Tibial nerve (tissue), 4 donors: ENCODE data around the gene TLR6. TPM values are rescaled to one million over a fixed set of nuclear protein-coding genes. Genes with fewer than 3 reads are reported as not detected.

Experiments used
- DNase-seq, 2 donors: peaks; one replicate each; pipeline ENCODE4 v3.0.0-alpha.2; 2019; ENCODE audit warnings: low spot score in 2 of 2
- H3K27ac ChIP-seq, 4 donors: fragments of 200-600 bp; sonication (generic) in 3 of 4; one replicate each; pipeline ENCODE4 v1.5.1; 2017 to 2019; ENCODE audit warnings: mild to moderate bottlenecking in 1 of 4
- H3K27me3 ChIP-seq, 2 donors: fragments of 200-600 bp; sonication (generic) in 1 of 2; one replicate each; pipeline versions ENCODE4 v1.5.1 to v1.6.0; 2017 to 2019
- H3K36me3 ChIP-seq, 3 donors: fragments of 200-600 bp; sonication (generic); one replicate each; pipeline ENCODE4 v1.5.1; 2018 to 2019
- H3K4me1 ChIP-seq, 4 donors: fragments of 200-600 bp; sonication (generic) in 3 of 4; one replicate each; pipeline ENCODE4 v1.5.1; 2017 to 2019
- H3K4me3 ChIP-seq, 4 donors: fragments of 200-600 bp; sonication (generic) in 3 of 4; one replicate each; pipeline ENCODE4 v1.5.1; 2017 to 2019; ENCODE audit warnings: mild to moderate bottlenecking in 1 of 4, moderate library complexity in 1 of 4
- H3K9me3 ChIP-seq, 4 donors: fragments of 200-600 bp; sonication (generic) in 3 of 4; one replicate each; pipeline ENCODE4 v1.5.1; 2017 to 2019
- CTCF ChIP-seq, 5 experiments: fragments of 200-600 bp in 3 of 5; fragments of 450-650 bp in 2 of 5; sonication (generic) in 3 of 5; IDR thresholded peaks; one replicate each; pipeline ENCODE4 v1.5.1; 2016 to 2019; ENCODE audit warnings: antibody characterized with exemption in 5 of 5, mild to moderate bottlenecking in 3 of 5, moderate library complexity in 2 of 5
- EP300 ChIP-seq, 2 donors: sonication (generic); formaldehyde crosslinking; IDR thresholded peaks; one replicate each; pipeline ENCODE4 v1.6.1; 2017; ENCODE audit warnings: antibody characterized with exemption in 2 of 2, mild to moderate bottlenecking in 1 of 2
- POLR2A ChIP-seq, 2 donors: fragments of 450-650 bp; IDR thresholded peaks; one replicate each; pipeline ENCODE4 v1.6.1; 2017; ENCODE audit warnings: antibody characterized with exemption in 2 of 2, mild to moderate bottlenecking in 2 of 2, moderate library complexity in 2 of 2
- WGBS, 2 donors: methylation state at CpG; one replicate each; pipeline ENCODE4 v1.1.5; 2018; 5-methylcytosine and 5-hydroxymethylcytosine counted together
- total RNA-seq, 4 donors: library from RNA; depleted of rRNA; stranded (reverse); fragments of >200 nt; gene quantifications; one replicate each; pipeline ENCODE4 v1.1.0, GENCODE V29; 2016

The TLR6 gene
- total RNA-seq, 4 donors from 2014 or later, result 4.2 to 8.6 (median 5.2) TPM

- Histone ChIP-seq H3K9me3 (no peaks in the 10 kb centered on the region), H3K36me3 (peaks cover 0 to 46% (median 0%) of the 10 kb centered on the region in 3 donors), H3K4me3 (no peak overlapping the region), H3K27me3 (no peaks in the 10 kb centered on the region), H3K27ac (peak overlapping the region in 2 of 4 donors; percentile 83 to 92), H3K4me1 (peaks cover 0 to 42% (median 14%) of the 10 kb centered on the region in 4 donors)
- WGBS, 2 donors, result 78 to 81% methylated on average over 10 of the region's 10 CpGs
- TF ChIP-seq EP300 (IDR thresholded peaks at IDR 0.05) (no peak), POLR2A (IDR thresholded peaks at IDR 0.05) (no peak), CTCF (IDR thresholded peaks at IDR 0.05) (no peak)
- no peak for DNase-seq
Observed at GRCh38 chr4:38891051-38891983, 34.7 kb upstream of the TLR6 start.

GRCh38 chr4:38889143-38889542 is 32.5 kb upstream of the TLR6 start:
- Histone ChIP-seq H3K27me3 (no peaks in the 10 kb centered on the region), H3K4me3 (peak overlapping the region in 2 of 4 donors; percentile 9 to 30), H3K27ac (peak overlapping the region; percentile 37 to 92 (median 72)), H3K36me3 (peaks cover 0 to 34% (median 0%) of the 10 kb centered on the region in 3 donors), H3K9me3 (no peaks in the 10 kb centered on the region), H3K4me1 (peaks cover 0 to 34% (median 10%) of the 10 kb centered on the region in 4 donors)
- TF ChIP-seq CTCF (IDR thresholded peaks at IDR 0.05), result no peak
- peak in 1 of 2 donors; percentile 23 for TF ChIP-seq EP300 (IDR thresholded peaks at IDR 0.05)
- 45 to 47% methylated on average over 1 of the region's 1 CpG for WGBS, 2 donors
- DNase-seq, result no peak

- WGBS, 2 donors, result 98 to 99% methylated on average over 4 of the region's 4 CpGs
- TF ChIP-seq EP300 (IDR thresholded peaks at IDR 0.05) (no peak), POLR2A (IDR thresholded peaks at IDR 0.05) (no peak), CTCF (IDR thresholded peaks at IDR 0.05) (no peak)
Observed at GRCh38 chr4:38884254-38884653, 27.6 kb upstream of the TLR6 start.

GRCh38 chr4:38876636-38877035 is 20.0 kb upstream of the TLR6 start:
- no peak overlapping the region for H3K4me3 ChIP-seq
- WGBS, 2 donors, result 89 to 93% methylated on average over 2 of the region's 2 CpGs
- no peaks in the 10 kb centered on the region for H3K27me3 ChIP-seq
- peaks cover 0 to 36% (median 9%) of the 10 kb centered on the region in 4 donors for H3K4me1 ChIP-seq
- H3K27ac ChIP-seq, result no peak overlapping the region
- TF ChIP-seq CTCF (IDR thresholded peaks at IDR 0.05), result no peak
- no peak for TF ChIP-seq POLR2A (IDR thresholded peaks at IDR 0.05)
- TF ChIP-seq EP300 (IDR thresholded peaks at IDR 0.05), result no peak
- DNase-seq, result no peak
- peaks cover 0 to 52% (median 4%) of the 10 kb centered on the region in 3 donors for H3K36me3 ChIP-seq
- H3K9me3 ChIP-seq, result no peaks in the 10 kb centered on the region

More at GRCh38 chr4:38884254-38884653, 27.6 kb upstream of the TLR6 start:
- Histone ChIP-seq H3K4me1 (peaks cover 0 to 11% (median 0%) of the 10 kb centered on the region in 4 donors), H3K9me3 (no peaks in the 10 kb centered on the region), H3K27me3 (no peaks in the 10 kb centered on the region), H3K36me3 (peaks cover 0 to 47% (median 3%) of the 10 kb centered on the region in 3 donors), H3K4me3 (no peak overlapping the region), H3K27ac (no peak overlapping the region)
- DNase-seq, result no peak
